NCI-H526 (cell line): ENCODE results near the gene NTF3.

ENCODE experiments used
- DNase-seq, 2 experiments: peaks; one replicate each; lab custom pipeline; 2025; lab: John Stamatoyannopoulos, UW

The NTF3 gene

GRCh38 chr12:5487948-5488625 lies 56.2 kb downstream of the NTF3 start:
- no peak for DNase-seq

- DNase-seq: no peak
Measured at GRCh38 chr12:5488626-5488955, 56.7 kb downstream of the NTF3 start.

- no peak for DNase-seq
Measured at GRCh38 chr12:5489017-5489416, 57.1 kb downstream of the NTF3 start.

- no peak for DNase-seq
Measured at GRCh38 chr12:5489760-5490406, 58.0 kb downstream of the NTF3 start.

GRCh38 chr12:5492562-5492961 lies 60.7 kb downstream of the NTF3 start:
- peak in 1 of 2 experiments; percentile 5 for DNase-seq

- peak in 1 of 2 experiments; percentile 13 for DNase-seq
Measured at GRCh38 chr12:5493018-5493417, 61.1 kb downstream of the NTF3 start.

- DNase-seq: no peak
Measured at GRCh38 chr12:5494343-5494742, 62.4 kb downstream of the NTF3 start.

GRCh38 chr12:5497329-5498053 lies 65.6 kb downstream of the NTF3 start:
- no peak for DNase-seq

- no peak for DNase-seq
Measured at GRCh38 chr12:5498076-5498475, 66.2 kb downstream of the NTF3 start.

- no peak for DNase-seq
Measured at GRCh38 chr12:5498806-5499205, 66.9 kb downstream of the NTF3 start.

GRCh38 chr12:5499566-5500330 lies 67.8 kb downstream of the NTF3 start:
- no peak for DNase-seq

- DNase-seq: no peak
Measured at GRCh38 chr12:5500331-5500659, 68.4 kb downstream of the NTF3 start.

- DNase-seq: peak; percentile 9 to 66
Measured at GRCh38 chr12:5503774-5504173, 71.9 kb downstream of the NTF3 start.

GRCh38 chr12:5505116-5505515 lies 73.2 kb downstream of the NTF3 start:
- DNase-seq: no peak

GRCh38 chr12:5505751-5506150 lies 73.8 kb downstream of the NTF3 start:
- no peak for DNase-seq

GRCh38 chr12:5506295-5506694 lies 74.4 kb downstream of the NTF3 start:
- no peak for DNase-seq

- DNase-seq: no peak
Measured at GRCh38 chr12:5506821-5507231, 74.9 kb downstream of the NTF3 start.

- no peak for DNase-seq
Measured at GRCh38 chr12:5507401-5507935, 75.6 kb downstream of the NTF3 start.

- no peak for DNase-seq
Measured at GRCh38 chr12:5507944-5508343, 76.0 kb downstream of the NTF3 start.

GRCh38 chr12:5509102-5509501 lies 77.2 kb downstream of the NTF3 start:
- DNase-seq: no peak

- DNase-seq: no peak
Measured at GRCh38 chr12:5509557-5509956, 77.6 kb downstream of the NTF3 start.

GRCh38 chr12:5510251-5510805 lies 78.4 kb downstream of the NTF3 start:
- DNase-seq: no peak
